ENCODE results near the gene TRERF1.
A peak's percentile ranks its signal among the peaks of the same experiment; 100 is the strongest.

The TRERF1 gene

GRCh38 chr6:42440778-42441696 is 10.7 kb downstream of the TRERF1 start:
- Histone ChIP-seq H3K27me3 (ENCODE audit: control insufficient read depth in 2 of 2, insufficient read depth in 2 of 2, low read length in 2 of 2) (no peaks in the 10 kb centered on the region), H3K9me3 (ENCODE audit: control insufficient read depth in 2 of 2, low read length in 2 of 2) (no peaks in the 10 kb centered on the region), H3K4me1 (ENCODE audit: control insufficient read depth in 2 of 2, insufficient read depth in 2 of 2, low read length in 2 of 2) (peaks cover 0 to 9% of the 10 kb centered on the region in 2 donors), H3K27ac (ENCODE audit: low read depth in 2 of 2, low read length in 2 of 2) (peak overlapping the region; percentile 59 to 74), H3K4me3 (ENCODE audit: low read length in 2 of 2) (peak overlapping the region in 1 of 2 donors; percentile 13), H3K36me3 (ENCODE audit: control insufficient read depth in 2 of 2, insufficient read depth in 2 of 2, low read length in 2 of 2) (no peaks in the 10 kb centered on the region), H3K9ac (ENCODE audit: low read depth in 1 of 2, low read length in 2 of 2) (no peak overlapping the region)

- peak overlapping the region in 1 of 2 donors; percentile 6 for H3K27ac ChIP-seq (ENCODE audit: low read depth in 2 of 2, low read length in 2 of 2)
- H3K36me3 ChIP-seq (ENCODE audit: control insufficient read depth in 2 of 2, insufficient read depth in 2 of 2, low read length in 2 of 2) = no peaks in the 10 kb centered on the region
- no peak overlapping the region for H3K4me3 ChIP-seq (ENCODE audit: low read length in 2 of 2)
- no peaks in the 10 kb centered on the region for H3K27me3 ChIP-seq (ENCODE audit: control insufficient read depth in 2 of 2, insufficient read depth in 2 of 2, low read length in 2 of 2)
- no peak overlapping the region for H3K9ac ChIP-seq (ENCODE audit: low read depth in 1 of 2, low read length in 2 of 2)
- H3K4me1 ChIP-seq (ENCODE audit: control insufficient read depth in 2 of 2, insufficient read depth in 2 of 2, low read length in 2 of 2) = peaks cover 0 to 9% of the 10 kb centered on the region in 2 donors
- H3K9me3 ChIP-seq (ENCODE audit: control insufficient read depth in 2 of 2, low read length in 2 of 2) = no peaks in the 10 kb centered on the region
Observed at GRCh38 chr6:42440027-42440426, 11.7 kb downstream of the TRERF1 start.

DNA sequence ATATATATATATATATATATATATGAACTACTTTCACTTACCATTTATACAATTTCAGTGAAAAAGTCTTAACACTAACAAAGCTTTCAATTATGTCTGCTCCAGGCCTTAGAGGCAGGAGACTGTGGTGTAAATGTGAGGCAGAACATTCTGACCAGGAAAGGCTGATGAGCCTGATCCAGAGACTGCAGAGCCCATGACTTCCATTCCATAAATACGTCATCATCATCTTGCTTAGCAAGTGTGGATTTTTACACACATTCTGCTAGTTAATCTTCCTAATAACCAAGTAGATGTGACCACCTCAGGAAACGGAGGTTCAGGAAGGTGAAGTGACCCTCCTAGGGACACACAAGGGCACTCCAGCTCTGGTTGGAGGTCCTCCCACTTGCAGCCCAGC is 14.9 kb downstream of the TRERF1 start:
- no peak overlapping the region for H3K4me3 ChIP-seq (ENCODE audit: low read length in 2 of 2)
- no peaks in the 10 kb centered on the region for H3K27me3 ChIP-seq (ENCODE audit: control insufficient read depth in 2 of 2, insufficient read depth in 2 of 2, low read length in 2 of 2)
- H3K4me1 ChIP-seq (ENCODE audit: control insufficient read depth in 2 of 2, insufficient read depth in 2 of 2, low read length in 2 of 2) = peaks cover 0 to 8% of the 10 kb centered on the region in 2 donors
- H3K9ac ChIP-seq (ENCODE audit: low read depth in 1 of 2, low read length in 2 of 2) = no peak overlapping the region
- H3K36me3 ChIP-seq (ENCODE audit: control insufficient read depth in 2 of 2, insufficient read depth in 2 of 2, low read length in 2 of 2) = no peaks in the 10 kb centered on the region
- H3K9me3 ChIP-seq (ENCODE audit: control insufficient read depth in 2 of 2, low read length in 2 of 2) = peaks cover 0 to 3% of the 10 kb centered on the region in 2 donors
- no peak overlapping the region for H3K27ac ChIP-seq (ENCODE audit: low read depth in 2 of 2, low read length in 2 of 2)

- Histone ChIP-seq H3K9me3 (ENCODE audit: control insufficient read depth in 2 of 2, low read length in 2 of 2) (peaks cover 0 to 3% of the 10 kb centered on the region in 2 donors), H3K36me3 (ENCODE audit: control insufficient read depth in 2 of 2, insufficient read depth in 2 of 2, low read length in 2 of 2) (no peaks in the 10 kb centered on the region), H3K27me3 (ENCODE audit: control insufficient read depth in 2 of 2, insufficient read depth in 2 of 2, low read length in 2 of 2) (no peaks in the 10 kb centered on the region), H3K27ac (ENCODE audit: low read depth in 2 of 2, low read length in 2 of 2) (no peak overlapping the region), H3K4me1 (ENCODE audit: control insufficient read depth in 2 of 2, insufficient read depth in 2 of 2, low read length in 2 of 2) (no peaks in the 10 kb centered on the region), H3K4me3 (ENCODE audit: low read length in 2 of 2) (no peak overlapping the region), H3K9ac (ENCODE audit: low read depth in 1 of 2, low read length in 2 of 2) (no peak overlapping the region)
Observed at GRCh38 chr6:42434237-42434636, 17.5 kb downstream of the TRERF1 start.

DNA sequence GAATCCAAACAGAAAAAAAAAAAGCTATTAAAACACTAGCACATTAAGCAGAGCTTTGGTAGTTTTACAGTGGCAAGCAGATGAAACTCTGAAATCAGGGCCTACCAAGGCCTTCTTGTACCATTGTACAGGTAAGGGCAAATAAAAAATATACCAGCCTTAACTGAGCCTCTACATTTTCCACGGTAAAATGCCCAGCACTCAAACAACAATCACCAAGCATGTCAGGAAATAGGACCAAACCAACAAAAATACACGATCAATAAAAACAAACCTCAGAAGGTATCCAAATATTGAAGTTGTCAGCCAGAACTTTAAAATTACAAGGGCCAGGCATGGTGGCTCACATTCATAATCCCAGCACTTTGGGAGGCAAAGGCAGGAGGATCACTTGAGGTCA is 18.3 kb downstream of the TRERF1 start:
- peaks cover 0 to 3% of the 10 kb centered on the region in 2 donors for H3K9me3 ChIP-seq (ENCODE audit: control insufficient read depth in 2 of 2, low read length in 2 of 2)
- peaks cover 6 to 7% of the 10 kb centered on the region in 2 donors for H3K4me1 ChIP-seq (ENCODE audit: control insufficient read depth in 2 of 2, insufficient read depth in 2 of 2, low read length in 2 of 2)
- H3K27me3 ChIP-seq (ENCODE audit: control insufficient read depth in 2 of 2, insufficient read depth in 2 of 2, low read length in 2 of 2) = no peaks in the 10 kb centered on the region
- H3K36me3 ChIP-seq (ENCODE audit: control insufficient read depth in 2 of 2, insufficient read depth in 2 of 2, low read length in 2 of 2) = no peaks in the 10 kb centered on the region
- no peak overlapping the region for H3K27ac ChIP-seq (ENCODE audit: low read depth in 2 of 2, low read length in 2 of 2)
- no peak overlapping the region for H3K4me3 ChIP-seq (ENCODE audit: low read length in 2 of 2)
- no peak overlapping the region for H3K9ac ChIP-seq (ENCODE audit: low read depth in 1 of 2, low read length in 2 of 2)

DNA sequence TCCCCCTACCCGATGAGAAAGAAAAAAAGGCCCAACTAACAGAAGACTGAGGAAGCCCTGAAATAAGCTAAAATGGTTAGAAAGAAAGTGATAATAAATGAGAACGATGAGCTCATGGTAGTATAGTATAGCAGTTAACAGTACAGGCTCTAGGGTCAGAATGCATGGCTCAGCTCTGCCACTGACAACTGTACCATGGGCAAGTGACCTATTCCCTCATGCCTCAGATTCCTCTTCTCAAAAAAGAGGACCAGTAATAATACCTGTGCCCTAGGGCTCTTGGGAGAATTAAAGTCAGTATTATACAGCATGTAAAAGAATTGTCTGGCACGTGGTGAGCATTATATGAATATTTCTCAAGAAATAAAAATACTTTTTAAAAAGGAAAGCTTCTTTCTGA is 19.8 kb downstream of the TRERF1 start:
- no peak overlapping the region for H3K4me3 ChIP-seq (ENCODE audit: low read length in 2 of 2)
- peaks cover 0 to 3% of the 10 kb centered on the region in 2 donors for H3K9me3 ChIP-seq (ENCODE audit: control insufficient read depth in 2 of 2, low read length in 2 of 2)
- peaks cover 10% of the 10 kb centered on the region in 2 donors for H3K4me1 ChIP-seq (ENCODE audit: control insufficient read depth in 2 of 2, insufficient read depth in 2 of 2, low read length in 2 of 2)
- no peak overlapping the region for H3K9ac ChIP-seq (ENCODE audit: low read depth in 1 of 2, low read length in 2 of 2)
- no peak overlapping the region for H3K27ac ChIP-seq (ENCODE audit: low read depth in 2 of 2, low read length in 2 of 2)
- no peaks in the 10 kb centered on the region for H3K27me3 ChIP-seq (ENCODE audit: control insufficient read depth in 2 of 2, insufficient read depth in 2 of 2, low read length in 2 of 2)
- H3K36me3 ChIP-seq (ENCODE audit: control insufficient read depth in 2 of 2, insufficient read depth in 2 of 2, low read length in 2 of 2) = no peaks in the 10 kb centered on the region

DNA sequence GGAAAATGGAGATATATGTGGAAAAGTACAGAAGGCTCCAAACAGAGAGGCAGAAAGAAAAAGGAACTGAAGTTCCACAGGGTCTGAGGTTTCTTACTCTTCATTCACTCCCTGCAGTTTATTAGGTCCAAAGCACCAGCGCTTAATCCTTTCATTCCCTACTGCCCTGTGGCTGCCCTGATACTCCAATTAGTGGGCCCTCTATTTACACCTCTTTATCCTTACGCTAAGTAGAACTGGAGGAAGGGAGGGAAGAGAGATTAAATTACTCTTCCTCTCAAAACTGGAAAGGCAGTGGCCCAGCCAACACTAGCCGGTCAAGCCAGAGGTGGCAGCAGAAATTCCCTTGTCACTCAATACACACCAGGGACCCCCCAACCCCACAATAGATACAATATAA is 20.4 kb downstream of the TRERF1 start:
- Histone ChIP-seq H3K4me1 (ENCODE audit: control insufficient read depth in 2 of 2, insufficient read depth in 2 of 2, low read length in 2 of 2) (peaks cover 10% of the 10 kb centered on the region in 2 donors), H3K27me3 (ENCODE audit: control insufficient read depth in 2 of 2, insufficient read depth in 2 of 2, low read length in 2 of 2) (no peaks in the 10 kb centered on the region), H3K9ac (ENCODE audit: low read depth in 1 of 2, low read length in 2 of 2) (no peak overlapping the region), H3K27ac (ENCODE audit: low read depth in 2 of 2, low read length in 2 of 2) (no peak overlapping the region), H3K36me3 (ENCODE audit: control insufficient read depth in 2 of 2, insufficient read depth in 2 of 2, low read length in 2 of 2) (no peaks in the 10 kb centered on the region), H3K9me3 (ENCODE audit: control insufficient read depth in 2 of 2, low read length in 2 of 2) (peaks cover 0 to 3% of the 10 kb centered on the region in 2 donors), H3K4me3 (ENCODE audit: low read length in 2 of 2) (no peak overlapping the region)

GRCh38 chr6:42429836-42430235 is 21.9 kb downstream of the TRERF1 start:
- no peak overlapping the region for H3K4me3 ChIP-seq (ENCODE audit: low read length in 2 of 2)
- no peak overlapping the region for H3K9ac ChIP-seq (ENCODE audit: low read depth in 1 of 2, low read length in 2 of 2)
- H3K9me3 ChIP-seq (ENCODE audit: control insufficient read depth in 2 of 2, low read length in 2 of 2) = peaks cover 0 to 3% of the 10 kb centered on the region in 2 donors
- peaks cover 10% of the 10 kb centered on the region in 2 donors for H3K4me1 ChIP-seq (ENCODE audit: control insufficient read depth in 2 of 2, insufficient read depth in 2 of 2, low read length in 2 of 2)
- no peaks in the 10 kb centered on the region for H3K27me3 ChIP-seq (ENCODE audit: control insufficient read depth in 2 of 2, insufficient read depth in 2 of 2, low read length in 2 of 2)
- no peaks in the 10 kb centered on the region for H3K36me3 ChIP-seq (ENCODE audit: control insufficient read depth in 2 of 2, insufficient read depth in 2 of 2, low read length in 2 of 2)
- no peak overlapping the region for H3K27ac ChIP-seq (ENCODE audit: low read depth in 2 of 2, low read length in 2 of 2)

- H3K4me1 ChIP-seq (ENCODE audit: control insufficient read depth in 2 of 2, insufficient read depth in 2 of 2, low read length in 2 of 2) = peaks cover 10% of the 10 kb centered on the region in 2 donors
- peak overlapping the region in 1 of 2 donors; percentile 8 for H3K9ac ChIP-seq (ENCODE audit: low read depth in 1 of 2, low read length in 2 of 2)
- H3K27ac ChIP-seq (ENCODE audit: low read depth in 2 of 2, low read length in 2 of 2) = no peak overlapping the region
- no peak overlapping the region for H3K4me3 ChIP-seq (ENCODE audit: low read length in 2 of 2)
- peaks cover 0 to 2% of the 10 kb centered on the region in 2 donors for H3K9me3 ChIP-seq (ENCODE audit: control insufficient read depth in 2 of 2, low read length in 2 of 2)
- no peaks in the 10 kb centered on the region for H3K27me3 ChIP-seq (ENCODE audit: control insufficient read depth in 2 of 2, insufficient read depth in 2 of 2, low read length in 2 of 2)
- no peaks in the 10 kb centered on the region for H3K36me3 ChIP-seq (ENCODE audit: control insufficient read depth in 2 of 2, insufficient read depth in 2 of 2, low read length in 2 of 2)
Observed at GRCh38 chr6:42429042-42429585, 22.6 kb downstream of the TRERF1 start.

DNA sequence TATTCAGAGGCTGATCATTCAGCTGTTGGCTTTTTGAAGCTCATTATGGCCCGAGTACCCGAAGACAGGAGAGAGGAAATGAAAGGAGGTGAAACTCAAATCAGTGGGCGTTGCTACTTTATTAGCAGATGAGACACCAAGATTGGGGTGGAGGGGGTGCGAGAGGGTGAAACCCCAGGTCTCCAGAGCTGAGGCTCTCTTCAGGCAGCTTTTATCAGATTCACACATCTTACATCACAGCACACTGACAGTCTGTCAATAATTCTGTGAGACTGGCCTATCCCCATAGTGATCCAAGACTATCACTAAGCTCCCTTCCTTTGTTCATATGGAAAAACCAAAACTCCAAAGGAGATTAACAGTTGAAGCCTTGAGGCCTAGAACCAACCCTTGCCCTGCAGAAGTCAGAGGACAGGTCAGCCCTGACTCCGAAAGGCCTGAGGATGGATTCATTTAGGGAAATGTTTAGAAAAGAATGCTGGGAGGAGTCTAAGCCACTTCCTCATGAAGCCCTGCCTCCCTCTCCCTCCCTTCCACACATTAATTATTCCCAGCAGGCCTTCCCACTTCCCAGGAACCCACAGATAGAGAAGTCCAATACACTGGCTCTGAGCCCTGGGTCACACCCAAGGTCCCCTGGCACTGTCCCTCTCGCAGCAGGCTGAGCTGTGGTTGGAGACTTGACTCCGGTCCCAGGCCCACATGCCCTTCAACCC is 23.2 kb downstream of the TRERF1 start:
- peak overlapping the region in 1 of 2 donors; percentile 8 for H3K9ac ChIP-seq (ENCODE audit: low read depth in 1 of 2, low read length in 2 of 2)
- no peaks in the 10 kb centered on the region for H3K27me3 ChIP-seq (ENCODE audit: control insufficient read depth in 2 of 2, insufficient read depth in 2 of 2, low read length in 2 of 2)
- no peaks in the 10 kb centered on the region for H3K36me3 ChIP-seq (ENCODE audit: control insufficient read depth in 2 of 2, insufficient read depth in 2 of 2, low read length in 2 of 2)
- H3K4me1 ChIP-seq (ENCODE audit: control insufficient read depth in 2 of 2, insufficient read depth in 2 of 2, low read length in 2 of 2) = peaks cover 10% of the 10 kb centered on the region in 2 donors
- no peak overlapping the region for H3K4me3 ChIP-seq (ENCODE audit: low read length in 2 of 2)
- H3K9me3 ChIP-seq (ENCODE audit: control insufficient read depth in 2 of 2, low read length in 2 of 2) = no peaks in the 10 kb centered on the region
- H3K27ac ChIP-seq (ENCODE audit: low read depth in 2 of 2, low read length in 2 of 2) = peak overlapping the region in 1 of 2 donors; percentile 32
